ENCODE data around the gene PHYKPL. TPM values are rescaled to one million over a fixed set of nuclear protein-coding genes. Genes with fewer than 3 reads are reported as not detected.
A peak's percentile ranks its signal among the peaks of the same experiment; 100 is the strongest.

Gene PHYKPL
- total RNA-seq, 4 donors from 2014 or later = 37.3 to 51.2 (median 41.6) TPM

GRCh38 chr5:178235588-178235974 lies 3.0 kb upstream of the PHYKPL start:
- H3K9me3 ChIP-seq = no peaks in the 10 kb centered on the region
- H3K4me3 ChIP-seq = no peak overlapping the region
- peaks cover 0 to 63% (median 11%) of the 10 kb centered on the region in 3 donors for H3K4me1 ChIP-seq
- peaks cover 0 to 8% of the 10 kb centered on the region in 2 donors for H3K36me3 ChIP-seq
- 66 to 100% methylated on average over 1 to 2 of the region's 3 CpGs for WGBS, 2 donors (ENCODE audit: low coverage in 1 of 2)
- ATAC-seq = no peak
- no peak for TF ChIP-seq POLR2AphosphoS5 (IDR thresholded peaks at IDR 0.05)
- no peak for TF ChIP-seq EP300 (IDR thresholded peaks at IDR 0.05)
- TF ChIP-seq CTCF (IDR thresholded peaks at IDR 0.05) = no peak
- TF ChIP-seq POLR2A (IDR thresholded peaks at IDR 0.05) = no peak
- H3K27me3 ChIP-seq = no peaks in the 10 kb centered on the region
- H3K27ac ChIP-seq = no peak overlapping the region

DNA sequence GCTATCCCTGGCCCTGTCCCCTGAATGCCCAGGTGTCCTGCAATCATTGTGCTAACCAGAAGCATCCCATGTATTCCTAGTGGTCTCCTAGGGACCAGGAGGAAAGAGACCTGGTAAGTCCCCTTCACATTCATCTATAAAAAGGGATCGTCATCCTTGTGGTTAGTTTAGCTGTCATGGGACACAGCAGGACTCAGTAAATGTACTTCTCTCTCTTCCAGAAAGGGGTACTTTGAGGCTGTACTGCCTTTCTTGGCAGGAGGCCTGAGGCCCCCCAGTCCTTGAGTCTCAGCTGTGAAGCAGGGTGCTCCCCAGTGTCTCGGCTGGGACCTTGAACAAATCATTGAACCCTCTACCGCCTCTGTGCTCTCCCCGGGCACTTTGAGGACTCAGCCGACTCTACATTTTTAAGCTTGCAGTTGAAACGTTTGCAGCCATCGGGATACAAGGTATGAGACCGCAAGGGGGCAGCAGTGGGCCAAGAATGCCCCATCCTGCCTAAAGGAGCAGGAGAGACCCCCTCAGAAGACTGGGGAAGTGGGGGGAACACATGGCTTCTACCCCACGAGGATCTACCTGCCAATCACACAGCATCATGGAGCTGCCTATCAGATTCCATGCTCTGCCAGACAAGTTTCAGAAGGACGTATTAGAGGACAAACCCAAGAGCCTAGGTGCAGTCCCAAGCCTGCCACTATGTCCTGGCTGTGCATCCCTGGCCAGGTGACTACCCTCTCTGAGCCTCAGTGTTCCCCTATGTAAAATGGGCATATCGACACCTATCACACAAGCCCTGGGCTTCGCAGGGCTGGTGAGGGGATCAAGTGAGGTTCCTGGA lies 2.4 kb upstream of the PHYKPL start:
- H3K27ac ChIP-seq = peak overlapping the region in 1 of 4 donors; percentile 11
- H3K36me3 ChIP-seq = peaks cover 0 to 14% of the 10 kb centered on the region in 2 donors
- no peak for ATAC-seq
- no peak overlapping the region for H3K4me3 ChIP-seq
- WGBS, 2 donors (ENCODE audit: low coverage in 1 of 2) = 20 to 25% methylated on average over 2 to 4 of the region's 12 CpGs
- TF ChIP-seq POLR2AphosphoS5 (IDR thresholded peaks at IDR 0.05) (no peak), POLR2A (IDR thresholded peaks at IDR 0.05) (no peak), CTCF (IDR thresholded peaks at IDR 0.05) (peak in 3 of 4 experiments; percentile 41 to 68 (median 43))
- H3K4me1 ChIP-seq = peaks cover 0 to 69% (median 17%) of the 10 kb centered on the region in 3 donors
- no peaks in the 10 kb centered on the region for H3K9me3 ChIP-seq
- no peaks in the 10 kb centered on the region for H3K27me3 ChIP-seq

DNA sequence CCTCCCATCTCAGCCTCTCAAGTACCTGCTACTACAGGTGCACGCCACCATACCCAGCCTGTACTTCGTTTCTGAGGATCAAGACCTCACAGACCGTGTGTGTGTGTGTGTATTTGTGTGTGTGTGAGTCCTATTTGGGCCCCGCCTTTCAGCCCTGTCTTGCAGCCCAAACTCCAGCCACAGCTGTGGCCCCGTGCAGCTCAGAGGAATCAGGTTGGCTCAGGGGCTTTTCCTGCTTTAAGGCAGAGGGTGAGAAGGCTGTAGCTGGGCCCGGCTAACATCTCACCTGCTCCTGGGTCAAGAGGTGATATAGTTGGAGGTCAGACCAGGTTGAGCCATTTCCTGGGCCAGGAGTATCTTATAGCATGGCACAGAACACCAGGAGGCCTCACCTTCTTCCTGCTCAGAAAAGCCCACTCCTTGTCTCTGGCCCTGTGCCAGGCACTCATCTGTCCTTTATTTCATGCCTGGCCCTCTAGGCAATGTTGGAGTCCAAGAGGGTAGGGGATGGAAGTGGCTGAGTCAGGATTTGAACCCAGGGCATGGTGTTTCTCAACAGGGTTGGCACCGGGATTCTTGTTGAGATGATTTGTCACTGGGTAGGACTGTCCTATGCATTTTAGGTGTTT lies 1.6 kb upstream of the PHYKPL start:
- Histone ChIP-seq H3K4me1 (peaks cover 0 to 76% (median 18%) of the 10 kb centered on the region in 3 donors), H3K27ac (peak overlapping the region in 1 of 4 donors; percentile 11), H3K9me3 (no peaks in the 10 kb centered on the region), H3K36me3 (peaks cover 0 to 21% of the 10 kb centered on the region in 2 donors), H3K27me3 (no peaks in the 10 kb centered on the region), H3K4me3 (no peak overlapping the region)
- no peak for TF ChIP-seq POLR2A (IDR thresholded peaks at IDR 0.05)
- TF ChIP-seq EP300 (IDR thresholded peaks at IDR 0.05) = no peak
- TF ChIP-seq CTCF (IDR thresholded peaks at IDR 0.05) = no peak
- TF ChIP-seq POLR2AphosphoS5 (IDR thresholded peaks at IDR 0.05) = no peak
- no peak for ATAC-seq
- 80% methylated on average over 3 of the region's 7 CpGs; no CpG with 5 or more reads in 1 of the 2 donors for WGBS, 2 donors (ENCODE audit: low coverage in 1 of 2)

- peaks cover 0 to 67% (median 18%) of the 10 kb centered on the region in 3 donors for H3K4me1 ChIP-seq
- no peak for TF ChIP-seq POLR2A (IDR thresholded peaks at IDR 0.05)
- no peak for TF ChIP-seq CTCF (IDR thresholded peaks at IDR 0.05)
- no peak for TF ChIP-seq POLR2AphosphoS5 (IDR thresholded peaks at IDR 0.05)
- no peak for TF ChIP-seq EP300 (IDR thresholded peaks at IDR 0.05)
Measured at GRCh38 chr5:178232920-178233429, 373 bp upstream of the PHYKPL start.

More at GRCh38 chr5:178232920-178233429, 373 bp upstream of the PHYKPL start:
- H3K27ac ChIP-seq = peak overlapping the region; percentile 86 to 99 (median 94)
- ATAC-seq = no peak
- H3K4me3 ChIP-seq = peak overlapping the region; percentile 67 to 97
- H3K9me3 ChIP-seq = no peaks in the 10 kb centered on the region
- WGBS, 2 donors (ENCODE audit: low coverage in 1 of 2) = 60 to 64% methylated on average over 1 to 4 of the region's 11 CpGs
- no peaks in the 10 kb centered on the region for H3K27me3 ChIP-seq
- peaks cover 0 to 34% of the 10 kb centered on the region in 2 donors for H3K36me3 ChIP-seq
